Fibroblast of lung (primary cell): ENCODE data around the gene ATAD3B. TPM values are rescaled to one million over a fixed set of nuclear protein-coding genes. Genes with fewer than 3 reads are reported as not detected.
"Not testable (repeated sequence)": the region's sequence is repeated elsewhere in the genome, so short reads cannot be mapped to it uniquely, and the experiment has no call there.

ENCODE experiments used
- DNase-seq, 2 donors: peaks; one replicate each; pipeline versions ENCODE4 v3.0.0 to v3.0.0-alpha.2; 2010; ENCODE audit warnings: low read depth in 2 of 2
- H2AFZ ChIP-seq: 2 replicates; pipeline ENCODE4 v1.5.1; 2012; ENCODE audit warnings: low read length, control low read depth, inconsistent platforms
- H3K27ac ChIP-seq: 2 replicates; pipeline ENCODE4 v1.5.1; 2011; ENCODE audit warnings: low read length, control low read depth; ENCODE audit not compliant: insufficient read depth
- H3K27me3 ChIP-seq: 2 replicates; pipeline ENCODE4 v1.5.1; 2011; ENCODE audit warnings: mild to moderate bottlenecking, low read length; ENCODE audit not compliant: control insufficient read depth, insufficient read depth
- H3K36me3 ChIP-seq: 2 replicates; pipeline ENCODE4 v1.5.1; 2011; ENCODE audit warnings: low read length; ENCODE audit not compliant: control insufficient read depth, insufficient read depth
- H3K4me1 ChIP-seq: 2 replicates; pipeline ENCODE4 v1.5.1; 2011; ENCODE audit warnings: low read length; ENCODE audit not compliant: control insufficient read depth, insufficient read depth; ENCODE audit errors: extremely low read depth
- H3K4me2 ChIP-seq: 2 replicates; pipeline ENCODE4 v1.5.1; 2011; ENCODE audit warnings: low read length, control low read depth; ENCODE audit not compliant: insufficient read depth; ENCODE audit errors: extremely low read depth
- H3K4me3 ChIP-seq, 4 experiments: fragments of 200-600 bp in 1 of 4; sonication (generic) in 1 of 4; replicated peaks in 1 of 4; 2 replicates each; pipeline ENCODE4 v1.5.1; 2011 to 2016; ENCODE audit warnings: low read length in 4 of 4, low read depth in 3 of 4, mild to moderate bottlenecking in 3 of 4, control low read depth in 2 of 4, inconsistent platforms in 1 of 4, mixed read lengths in 1 of 4; ENCODE audit not compliant: insufficient read depth in 1 of 4; ENCODE audit errors: control extremely low read depth in 1 of 4
- H3K79me2 ChIP-seq: 2 replicates; pipeline ENCODE4 v1.5.1; 2012; ENCODE audit warnings: mild to moderate bottlenecking, low read length, inconsistent platforms; ENCODE audit not compliant: control insufficient read depth, insufficient read depth
- H3K9ac ChIP-seq: 2 replicates; pipeline ENCODE4 v1.5.1; 2011; ENCODE audit warnings: mild to moderate bottlenecking, low read length, control low read depth; ENCODE audit not compliant: insufficient read depth
- H3K9me3 ChIP-seq: 2 replicates; pipeline ENCODE4 v1.5.1; 2012; ENCODE audit warnings: low read depth, low read length; ENCODE audit not compliant: control insufficient read depth, insufficient read depth
- H4K20me1 ChIP-seq: 2 replicates; pipeline ENCODE4 v1.5.1; 2011; ENCODE audit warnings: low read length; ENCODE audit not compliant: control insufficient read depth, insufficient read depth; ENCODE audit errors: extremely low read depth
- CTCF ChIP-seq, 2 donors: IDR thresholded peaks in 1 of 2; conservative IDR thresholded peaks in 1 of 2; 1 replicate in 1 of 2; 2 replicates in 1 of 2; pipeline ENCODE4 v1.5.1; 2011 to 2012; ENCODE audit warnings: low read length in 2 of 2, control low read depth in 1 of 2, inconsistent platforms in 1 of 2, low read depth in 1 of 2, mild to moderate bottlenecking in 1 of 2
- EZH2 ChIP-seq: IDR thresholded peaks from 2 replicates; pipeline ENCODE4 v1.5.1; 2012; ENCODE audit warnings: low read length, control low read depth, mild to moderate bottlenecking; ENCODE audit errors: missing control alignments
- polyA plus RNA-seq, 2 donors: library from polyadenylated mRNA; depleted of rRNA in 1 of 2; stranded (reverse) in 1 of 2; unstranded in 1 of 2; fragments of >200 nt; gene quantifications; 2 replicates each; pipeline ENCODE4 v1.2.1, GENCODE V29; 2011 to 2012; ENCODE audit warnings: missing spikeins in 1 of 2
- total RNA-seq: library from RNA; depleted of rRNA; stranded (reverse); fragments of >200 nt; gene quantifications from 2 replicates; pipeline ENCODE4 v1.2.1, GENCODE V29; 2014

The ATAD3B gene
- total and polyA plus RNA-seq, 2 donors (not counting 1 experiment from before 2014, with no cell fraction given), result 7.0 to 15.0 TPM

- no peak overlapping the region for H3K4me2 ChIP-seq
- no peaks in the 10 kb centered on the region for H4K20me1 ChIP-seq
- no peaks in the 10 kb centered on the region for H3K79me2 ChIP-seq
- no peak for DNase-seq
- no peak overlapping the region for H2AFZ ChIP-seq
- no peaks in the 10 kb centered on the region for H3K36me3 ChIP-seq
- H3K9me3 ChIP-seq, result no peaks in the 10 kb centered on the region
- TF ChIP-seq EZH2 (no peak), CTCF (conservative IDR thresholded peaks at IDR 0.05 in 1 of 2, IDR thresholded peaks at IDR 0.05 in 1 of 2; ENCODE audit: low read depth in 1 of 2, low read length in 2 of 2) (no peak)
- no peaks in the 10 kb centered on the region for H3K4me1 ChIP-seq
- no peaks in the 10 kb centered on the region for H3K27me3 ChIP-seq
- H3K9ac ChIP-seq, result no peak overlapping the region
- H3K27ac ChIP-seq, result no peak overlapping the region
- H3K4me3 ChIP-seq, result no peak overlapping the region
These were observed 16.1 kb upstream of the ATAD3B start for GRCh38 chr1:1455366-1455884.

- H3K4me1 ChIP-seq, H3K9ac ChIP-seq, H3K27me3 ChIP-seq, H3K36me3 ChIP-seq, H3K9me3 ChIP-seq, H3K27ac ChIP-seq, DNase-seq, H4K20me1 ChIP-seq, H3K4me3 ChIP-seq, H3K79me2 ChIP-seq, H2AFZ ChIP-seq, H3K4me2 ChIP-seq: not testable (repeated sequence)
These were observed 15.6 kb upstream of the ATAD3B start for GRCh38 chr1:1455934-1456333.

- H3K79me2 ChIP-seq, H2AFZ ChIP-seq, H3K27me3 ChIP-seq, H3K9ac ChIP-seq, H3K4me2 ChIP-seq, H3K4me3 ChIP-seq, H4K20me1 ChIP-seq, H3K27ac ChIP-seq, H3K9me3 ChIP-seq, H3K36me3 ChIP-seq, H3K4me1 ChIP-seq, DNase-seq: not testable (repeated sequence)
These were observed 14.8 kb upstream of the ATAD3B start for GRCh38 chr1:1456683-1457255.

GRCh38 chr1:1459156-1459555 is 12.4 kb upstream of the ATAD3B start:
- not testable (repeated sequence) for H4K20me1 ChIP-seq, H3K4me2 ChIP-seq, H3K27ac ChIP-seq, H3K27me3 ChIP-seq, H3K4me3 ChIP-seq, H3K9ac ChIP-seq, H3K9me3 ChIP-seq, H3K4me1 ChIP-seq, H3K79me2 ChIP-seq, H3K36me3 ChIP-seq, H2AFZ ChIP-seq, DNase-seq

GRCh38 chr1:1459711-1460110 is 11.9 kb upstream of the ATAD3B start:
- not testable (repeated sequence) for H3K9me3 ChIP-seq, H3K4me2 ChIP-seq, H3K36me3 ChIP-seq, H3K79me2 ChIP-seq, DNase-seq, H3K9ac ChIP-seq, H3K27ac ChIP-seq, H3K4me1 ChIP-seq, H4K20me1 ChIP-seq, H2AFZ ChIP-seq, H3K4me3 ChIP-seq, H3K27me3 ChIP-seq
